DND-41 (cell line): Measurements from ENCODE around the gene CCDC68.

Experiments
- ATAC-seq: fragments of 200-7000 bp; cut with Tn5 transposase; 3 replicates; pipeline ENCODE4 v1.9.1; 2021; ENCODE audit warnings: low read depth; ENCODE audit not compliant: insufficient read depth
- DNase-seq: peaks from one replicate; pipeline ENCODE4 v3.0.0-alpha.2; 2020
- H2AFZ ChIP-seq: 2 replicates; pipeline ENCODE4 v1.6.0; 2012; ENCODE audit warnings: low read depth, low read length
- H3K27ac ChIP-seq: 2 replicates; pipeline ENCODE4 v1.5.1; 2012; ENCODE audit warnings: low read length, inconsistent platforms
- H3K27me3 ChIP-seq: fragments of 200-600 bp; sonication (generic); 2 replicates; pipeline ENCODE4 v1.6.0; 2012; ENCODE audit warnings: low read length, mild to moderate bottlenecking, inconsistent platforms; ENCODE audit not compliant: insufficient read depth, poor library complexity
- H3K36me3 ChIP-seq: 2 replicates; pipeline ENCODE4 v1.5.1; 2012; ENCODE audit warnings: low read length, inconsistent platforms; ENCODE audit not compliant: insufficient read depth
- H3K4me1 ChIP-seq: 2 replicates; pipeline ENCODE4 v1.5.1; 2012; ENCODE audit warnings: mild to moderate bottlenecking, low read length; ENCODE audit not compliant: insufficient read depth
- H3K4me2 ChIP-seq: 2 replicates; pipeline ENCODE4 v1.6.0; 2012; ENCODE audit warnings: mild to moderate bottlenecking, moderate library complexity, low read length, inconsistent platforms; ENCODE audit not compliant: insufficient read depth
- H3K4me3 ChIP-seq, 2 experiments: fragments of 200-600 bp in 1 of 2; shearing (Covaris generic) in 1 of 2; 2 replicates each; pipeline ENCODE4 v1.5.1; 2012 to 2016; ENCODE audit warnings: inconsistent platforms in 2 of 2, low read length in 2 of 2, mild to moderate bottlenecking in 2 of 2, low read depth in 1 of 2, moderate library complexity in 1 of 2
- H3K79me2 ChIP-seq: 2 replicates; pipeline ENCODE4 v1.6.0; 2012; ENCODE audit warnings: low read length, inconsistent platforms; ENCODE audit not compliant: insufficient read depth
- H3K9ac ChIP-seq: 2 replicates; pipeline ENCODE4 v1.6.0; 2012; ENCODE audit warnings: low read depth, mild to moderate bottlenecking, inconsistent platforms, low read length, moderate library complexity
- H3K9me3 ChIP-seq: 2 replicates; pipeline ENCODE4 v1.5.1; 2012; ENCODE audit warnings: low read length, moderate library complexity, mild to moderate bottlenecking, inconsistent platforms; ENCODE audit not compliant: insufficient read depth, severe bottlenecking
- H4K20me1 ChIP-seq: 2 replicates; pipeline ENCODE4 v1.6.0; 2012; ENCODE audit warnings: low read length; ENCODE audit not compliant: insufficient read depth
- CTCF ChIP-seq: IDR thresholded peaks from 2 replicates; pipeline ENCODE4 v1.5.1; 2012; ENCODE audit warnings: borderline replicate concordance, low read length, moderate library complexity, mild to moderate bottlenecking; ENCODE audit not compliant: poor library complexity, severe bottlenecking; ENCODE audit errors: extremely low read depth
- EZH2 ChIP-seq: IDR thresholded peaks from 3 replicates; pipeline ENCODE4 v1.6.1; 2012; ENCODE audit warnings: borderline replicate concordance, low read depth, mild to moderate bottlenecking, moderate library complexity, low read length, inconsistent platforms; ENCODE audit not compliant: severe bottlenecking

Gene CCDC68

GRCh38 chr18:54881229-54881768, 78.0 kb downstream of the CCDC68 start:
- ATAC-seq = no peak
- DNase-seq = no peak
- no peak overlapping the region for H3K9ac ChIP-seq
- H2AFZ ChIP-seq = no peak overlapping the region
- no peaks in the 10 kb centered on the region for H4K20me1 ChIP-seq
- H3K36me3 ChIP-seq = no peaks in the 10 kb centered on the region
- no peaks in the 10 kb centered on the region for H3K9me3 ChIP-seq
- TF ChIP-seq CTCF (no peak), EZH2 (no peak)
- H3K4me3 ChIP-seq = no peak overlapping the region
- no peaks in the 10 kb centered on the region for H3K27me3 ChIP-seq
- H3K27ac ChIP-seq = no peak overlapping the region
- no peaks in the 10 kb centered on the region for H3K79me2 ChIP-seq
- no peak overlapping the region for H3K4me2 ChIP-seq
- H3K4me1 ChIP-seq = no peaks in the 10 kb centered on the region

GRCh38 chr18:54880395-54881105, 78.7 kb downstream of the CCDC68 start:
- Histone ChIP-seq H3K79me2 (no peaks in the 10 kb centered on the region), H3K4me2 (no peak overlapping the region)
- no peak for DNase-seq

GRCh38 chr18:54879691-54880090, 79.6 kb downstream of the CCDC68 start:
- no peaks in the 10 kb centered on the region for H3K9me3 ChIP-seq
- H3K4me2 ChIP-seq = no peak overlapping the region
- no peaks in the 10 kb centered on the region for H3K4me1 ChIP-seq
- no peak for TF ChIP-seq EZH2
- TF ChIP-seq CTCF = no peak
- H4K20me1 ChIP-seq = no peaks in the 10 kb centered on the region
- H3K27me3 ChIP-seq = no peaks in the 10 kb centered on the region
- no peak overlapping the region for H2AFZ ChIP-seq
- H3K79me2 ChIP-seq = no peaks in the 10 kb centered on the region
- no peak overlapping the region for H3K27ac ChIP-seq
- DNase-seq (no peak), ATAC-seq (no peak)
- no peaks in the 10 kb centered on the region for H3K36me3 ChIP-seq
- no peak overlapping the region for H3K9ac ChIP-seq
- no peak overlapping the region for H3K4me3 ChIP-seq

More at GRCh38 chr18:54880395-54881105, 78.7 kb downstream of the CCDC68 start:
- H4K20me1 ChIP-seq = no peaks in the 10 kb centered on the region
- H3K4me3 ChIP-seq = no peak overlapping the region
- no peaks in the 10 kb centered on the region for H3K27me3 ChIP-seq
- no peak overlapping the region for H3K27ac ChIP-seq
- ATAC-seq = no peak
- H3K36me3 ChIP-seq = no peaks in the 10 kb centered on the region
- H3K9me3 ChIP-seq = no peaks in the 10 kb centered on the region
- TF ChIP-seq CTCF (no peak), EZH2 (no peak)
- H3K9ac ChIP-seq = no peak overlapping the region
- H2AFZ ChIP-seq = no peak overlapping the region
- H3K4me1 ChIP-seq = no peaks in the 10 kb centered on the region
